HepG2 (cell line): ENCODE measurements around the gene THBD. TPM values are rescaled to one million over a fixed set of nuclear protein-coding genes. Genes with fewer than 3 reads are reported as not detected.

Experiments used
- ATAC-seq: fragments of 200-7000 bp; cut with Tn5 transposase; 3 replicates; pipeline ENCODE4 v1.9.1; 2020; ENCODE audit warnings: mild to moderate bottlenecking, moderate library complexity
- BruUV-seq: library from RNA; stranded (reverse); fragments of 400-500 nt; replicated peaks from 2 replicates; lab custom pipeline; 2021; lab: Mats Ljungman, UMichigan
- CTCF ChIA-PET: fragments of 300-600 bp; formaldehyde crosslinking; extraction: SDS; loops from one replicate; lab custom pipeline; 2021; ENCODE audit warnings: low total read pairs, inconsistent platforms, low intra/inter-chr PET ratio; lab: Yijun Ruan, JAX
- POLR2A ChIA-PET: fragments of 350-600 bp; sonication (Branson Sonifier 250); formaldehyde crosslinking; loops from one replicate; lab custom pipeline; 2020; ENCODE audit warnings: antibody characterized with exemption, inconsistent platforms; lab: Yijun Ruan, JAX
- DNase-seq: peaks from one replicate; pipeline ENCODE4 v3.0.0-alpha.2; 2015; ENCODE audit warnings: low spot score
- FAIRE-seq: peaks from 3 replicates; lab custom pipeline; 2011; peaks lifted over from hg19 to GRCh38; lab: Jason Lieb, UNC
- H2AFZ ChIP-seq: one replicate; pipeline ENCODE4 v1.6.1; 2011; ENCODE audit warnings: low read length, inconsistent platforms
- H3K27ac ChIP-seq: fragments of 300-600 bp; 3 replicates; pipeline ENCODE4 v1.8.0; 2011; ENCODE audit warnings: mixed run types, mild to moderate bottlenecking, mixed read lengths, low read length, inconsistent platforms; ENCODE audit not compliant: insufficient read depth; ENCODE audit errors: extremely low read length
- H3K27me3 ChIP-seq, 2 experiments: fragments of 200-600 bp in 1 of 2; 2 replicates in 1 of 2; 3 replicates in 1 of 2; pipeline versions ENCODE4 v1.6.0 to v1.8.0; 2011; ENCODE audit warnings: low read length in 2 of 2, mild to moderate bottlenecking in 2 of 2, moderate library complexity in 2 of 2, inconsistent platforms in 1 of 2; ENCODE audit not compliant: insufficient read depth in 2 of 2, control insufficient read depth in 1 of 2
- H3K36me3 ChIP-seq, 2 experiments: fragments of 200-600 bp in 1 of 2; replicated peaks in 1 of 2; 2 replicates in 1 of 2; 3 replicates in 1 of 2; pipeline versions ENCODE4 v1.5.1 to v1.8.0; 2011; ENCODE audit warnings: low read length in 2 of 2, inconsistent platforms in 1 of 2; ENCODE audit not compliant: insufficient read depth in 2 of 2, control insufficient read depth in 1 of 2
- H3K4me1 ChIP-seq: 2 replicates; pipeline ENCODE4 v1.5.1; 2012; ENCODE audit warnings: low read length, inconsistent platforms; ENCODE audit not compliant: insufficient read depth
- H3K4me2 ChIP-seq: 2 replicates; pipeline ENCODE4 v1.6.0; 2011; ENCODE audit warnings: low read depth, low read length, inconsistent platforms
- H3K4me3 ChIP-seq, 3 experiments: fragments of 200-600 bp in 1 of 3; sonication (generic), shearing (Covaris generic) in 1 of 3; replicated peaks in 1 of 3; 2 replicates each; pipeline ENCODE4 v1.5.1; 2011 to 2016; ENCODE audit warnings: low read length in 3 of 3, inconsistent platforms in 2 of 3, low read depth in 2 of 3, mild to moderate bottlenecking in 2 of 3, control low read depth in 1 of 3, mixed read lengths in 1 of 3; ENCODE audit not compliant: insufficient read depth in 1 of 3
- H3K79me2 ChIP-seq: one replicate; pipeline ENCODE4 v1.6.1; 2011; ENCODE audit warnings: low read length, inconsistent platforms; ENCODE audit not compliant: insufficient read depth
- H3K9ac ChIP-seq: 2 replicates; pipeline ENCODE4 v1.6.0; 2011; ENCODE audit warnings: mild to moderate bottlenecking, low read depth, low read length, inconsistent platforms; ENCODE audit not compliant: insufficient read depth
- H3K9me3 ChIP-seq: 2 replicates; pipeline ENCODE4 v1.5.1; 2012; ENCODE audit warnings: mild to moderate bottlenecking, low read length
- H4K20me1 ChIP-seq: 2 replicates; pipeline ENCODE4 v1.6.0; 2011; ENCODE audit warnings: inconsistent platforms, mild to moderate bottlenecking, low read length, moderate library complexity; ENCODE audit not compliant: insufficient read depth
- ATF7 ChIP-seq, 2 experiments: fragments of 450-650 bp in 1 of 2; sonication (generic) in 1 of 2; formaldehyde crosslinking in 1 of 2; IDR thresholded peaks; 2 replicates each; pipeline versions ENCODE4 v1.4.0 to v1.6.1; 2016 to 2020; ENCODE audit warnings: antibody characterized with exemption in 1 of 2, mild to moderate bottlenecking in 1 of 2, missing genetic modification reagents in 1 of 2
- WIZ ChIP-seq: sonication (generic); formaldehyde crosslinking; IDR thresholded peaks from 2 replicates; pipeline ENCODE4 v1.5.1; 2020; ENCODE audit warnings: mild to moderate bottlenecking, missing genetic modification reagents
- ZNF224 ChIP-seq: sonication (generic); formaldehyde crosslinking; IDR thresholded peaks from 2 replicates; pipeline ENCODE4 v1.5.0; 2020; ENCODE audit warnings: mild to moderate bottlenecking, missing genetic modification reagents
- WGBS: methylation state at CpG from one replicate; pipeline ENCODE4 v1.1.6; 2017; ENCODE audit warnings: low lambda C conversion rate; 5-methylcytosine and 5-hydroxymethylcytosine counted together
- in situ Hi-C: cut with HindIII; loops from 2 replicates; pipeline ENCODE4 v1.10.0; 2017; ENCODE audit warnings: low pct_unique_long_range_greater_than_20kb; ENCODE audit not compliant: extremely low pct_ligation_motif_present
- intact Hi-C: fragments of 100-400 bp; cut with micrococcal nuclease; formaldehyde crosslinking; loops from one replicate; pipeline ENCODE4 v1.10.0; 2022; ENCODE audit not compliant: unreplicated experiment
- polyA plus RNA-seq, 8 experiments: library from polyadenylated mRNA; depleted of rRNA in 3 of 8; stranded (reverse) in 7 of 8; unstranded in 1 of 8; fragments of >200 nt; fragmentation: Illumina TruSeq in 4 of 8; extraction: Trizol in 4 of 8; gene quantifications; 2 replicates each; pipeline versions ENCODE4 v1.2.1 to v1.2.3, GENCODE V29; 2011 to 2016; ENCODE audit warnings: low read depth in 4 of 8, missing spikeins in 1 of 8, mixed read lengths in 1 of 8; ENCODE audit not compliant: insufficient read depth in 1 of 8
- total RNA-seq, 5 experiments: library from RNA; depleted of rRNA; stranded (reverse); fragments of >200 nt; fragmentation: Illumina TruSeq; extraction: Trizol; gene quantifications; 2 replicates each; pipeline ENCODE4 v1.2.3, GENCODE V29; 2016; ENCODE audit warnings: low read depth in 1 of 5
- TF ChIP-seq, protein P1 (sequence below): sonication (generic); formaldehyde crosslinking; IDR thresholded peaks from 2 replicates; pipeline ENCODE4 v1.4.0; 2020; ENCODE audit warnings: low read depth, missing genetic modification reagents

Gene THBD
- total and polyA plus RNA-seq, 2 of the 13 experiments (the other 11 are each of a cell fraction or from before 2014, with no cell fraction given): 0.03 TPM; not detected in 1

DNA sequence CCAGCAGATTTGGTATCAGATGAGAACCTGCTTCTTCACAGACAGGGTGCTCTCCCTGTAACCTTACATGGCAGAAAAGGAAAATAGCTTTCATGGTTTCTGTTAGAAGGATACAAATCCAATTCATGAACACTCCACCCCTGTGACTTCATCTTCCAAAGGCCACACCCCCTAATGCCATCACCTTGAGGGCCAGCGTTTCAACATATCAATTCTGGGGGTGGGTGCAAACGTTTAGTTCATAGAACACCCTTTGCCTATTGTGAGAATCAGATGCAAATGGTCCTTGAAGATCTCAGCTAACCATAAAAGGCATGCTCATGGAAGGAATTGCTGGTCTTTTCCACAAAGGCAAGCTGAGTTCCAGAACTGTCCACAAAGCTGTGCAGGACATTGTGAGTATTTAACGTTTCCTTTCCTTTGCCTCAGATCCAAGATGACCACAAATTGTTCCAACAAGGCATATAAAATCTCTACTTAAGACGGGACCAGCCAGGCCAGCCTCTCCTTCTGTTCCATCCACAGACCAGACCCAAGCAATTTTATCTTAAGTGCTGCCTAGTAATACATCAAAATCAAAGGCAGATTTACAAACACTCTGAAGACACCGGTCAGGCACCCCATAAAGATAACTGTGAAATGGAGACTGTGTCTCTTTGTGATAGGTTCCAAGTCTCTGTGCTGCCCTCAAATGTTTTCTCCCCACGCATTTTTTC lies 49.1 kb downstream of the THBD start:
- FAIRE-seq: no peak
- ATAC-seq: no peak
- no peak overlapping the region for H3K27ac ChIP-seq
- no peak overlapping the region for H3K4me3 ChIP-seq
- ChIA-PET CTCF (no interaction called here), POLR2A (interaction anchor here (0.6 kb wide), 1 partner anchor 1504 kb away, joined by 3 read pairs; no protein-coding TSS in a partner anchor)
- no peak for DNase-seq
- H3K36me3 ChIP-seq: no peaks in the 10 kb centered on the region
- H4K20me1 ChIP-seq: no peaks in the 10 kb centered on the region
- no peaks in the 10 kb centered on the region for H3K79me2 ChIP-seq
- BruUV-seq: no TSS peak
- no peak overlapping the region for H3K4me2 ChIP-seq
- WGBS: 16% methylated on average over 6 of the region's 6 CpGs
- H3K9ac ChIP-seq: no peak overlapping the region
- H2AFZ ChIP-seq: no peak overlapping the region
- H3K9me3 ChIP-seq: no peaks in the 10 kb centered on the region
- intact Hi-C loops (no loop called here), in situ Hi-C loops (no loop called here)
- no peaks in the 10 kb centered on the region for H3K4me1 ChIP-seq
- H3K27me3 ChIP-seq: no peaks in the 10 kb centered on the region; a peak in 1 of 5 replicates
- TF ChIP-seq WIZ (CRISPR knock-in tag): no peak
- TF ChIP-seq, protein P1, sequence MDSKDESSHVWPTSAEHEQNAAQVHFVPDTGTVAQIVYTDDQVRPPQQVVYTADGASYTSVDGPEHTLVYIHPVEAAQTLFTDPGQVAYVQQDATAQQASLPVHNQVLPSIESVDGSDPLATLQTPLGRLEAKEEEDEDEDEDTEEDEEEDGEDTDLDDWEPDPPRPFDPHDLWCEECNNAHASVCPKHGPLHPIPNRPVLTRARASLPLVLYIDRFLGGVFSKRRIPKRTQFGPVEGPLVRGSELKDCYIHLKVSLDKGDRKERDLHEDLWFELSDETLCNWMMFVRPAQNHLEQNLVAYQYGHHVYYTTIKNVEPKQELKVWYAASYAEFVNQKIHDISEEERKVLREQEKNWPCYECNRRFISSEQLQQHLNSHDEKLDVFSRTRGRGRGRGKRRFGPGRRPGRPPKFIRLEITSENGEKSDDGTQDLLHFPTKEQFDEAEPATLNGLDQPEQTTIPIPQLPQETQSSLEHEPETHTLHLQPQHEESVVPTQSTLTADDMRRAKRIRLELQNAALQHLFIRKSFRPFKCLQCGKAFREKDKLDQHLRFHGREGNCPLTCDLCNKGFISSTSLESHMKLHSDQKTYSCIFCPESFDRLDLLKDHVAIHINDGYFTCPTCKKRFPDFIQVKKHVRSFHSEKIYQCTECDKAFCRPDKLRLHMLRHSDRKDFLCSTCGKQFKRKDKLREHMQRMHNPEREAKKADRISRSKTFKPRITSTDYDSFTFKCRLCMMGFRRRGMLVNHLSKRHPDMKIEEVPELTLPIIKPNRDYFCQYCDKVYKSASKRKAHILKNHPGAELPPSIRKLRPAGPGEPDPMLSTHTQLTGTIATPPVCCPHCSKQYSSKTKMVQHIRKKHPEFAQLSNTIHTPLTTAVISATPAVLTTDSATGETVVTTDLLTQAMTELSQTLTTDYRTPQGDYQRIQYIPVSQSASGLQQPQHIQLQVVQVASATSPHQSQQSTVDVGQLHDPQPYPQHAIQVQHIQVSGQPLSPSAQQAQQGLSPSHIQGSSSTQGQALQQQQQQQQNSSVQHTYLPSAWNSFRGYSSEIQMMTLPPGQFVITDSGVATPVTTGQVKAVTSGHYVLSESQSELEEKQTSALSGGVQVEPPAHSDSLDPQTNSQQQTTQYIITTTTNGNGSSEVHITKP (CRISPR knock-in tag): no peak
- TF ChIP-seq ZNF224: no peak
- TF ChIP-seq ATF7 (IDR thresholded peaks at IDR 0.05): no peak
- no peak for TF ChIP-seq ATF7 (CRISPR knock-in tag; IDR thresholded peaks at IDR 0.05)
